HG02571 (cell line): ENCODE measurements around the gene UGT2B11.
"Not testable (repeated sequence)": the region's sequence is repeated elsewhere in the genome, so short reads cannot be mapped to it uniquely, and the experiment has no call there.

Experiments used
- ATAC-seq: cut with Tn5 transposase; IDR thresholded peaks from one replicate; pipeline ENCODE4 v1.9.1; 2021; ENCODE audit warnings: mild to moderate bottlenecking, moderate library complexity; ENCODE audit not compliant: unreplicated experiment

Gene UGT2B11

DNA sequence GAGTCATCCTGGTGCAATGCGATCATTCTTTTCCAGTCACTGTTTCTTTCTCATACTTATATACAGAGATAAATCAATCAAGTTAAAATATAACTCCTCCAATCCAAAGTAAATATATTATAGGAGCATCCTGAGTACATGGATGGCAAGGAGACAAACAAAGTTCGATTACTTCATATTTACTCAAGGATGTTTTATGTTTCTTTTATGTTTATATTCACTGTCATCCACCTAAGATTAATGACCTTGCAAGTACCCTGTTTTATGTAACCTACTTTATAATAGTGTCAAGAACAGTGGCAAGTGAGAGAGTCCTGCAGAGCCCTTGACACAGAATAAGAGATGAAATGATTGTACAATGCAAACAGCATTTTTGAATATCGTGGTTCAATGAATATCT lies at the start of gene UGT2B11:
Gene UGT2B11, minus strand, starts transcription at position 33 of the 400 bp plus-strand sequence. Its CDS starts 26 bp downstream, at position 7.
- no peak for ATAC-seq

DNA sequence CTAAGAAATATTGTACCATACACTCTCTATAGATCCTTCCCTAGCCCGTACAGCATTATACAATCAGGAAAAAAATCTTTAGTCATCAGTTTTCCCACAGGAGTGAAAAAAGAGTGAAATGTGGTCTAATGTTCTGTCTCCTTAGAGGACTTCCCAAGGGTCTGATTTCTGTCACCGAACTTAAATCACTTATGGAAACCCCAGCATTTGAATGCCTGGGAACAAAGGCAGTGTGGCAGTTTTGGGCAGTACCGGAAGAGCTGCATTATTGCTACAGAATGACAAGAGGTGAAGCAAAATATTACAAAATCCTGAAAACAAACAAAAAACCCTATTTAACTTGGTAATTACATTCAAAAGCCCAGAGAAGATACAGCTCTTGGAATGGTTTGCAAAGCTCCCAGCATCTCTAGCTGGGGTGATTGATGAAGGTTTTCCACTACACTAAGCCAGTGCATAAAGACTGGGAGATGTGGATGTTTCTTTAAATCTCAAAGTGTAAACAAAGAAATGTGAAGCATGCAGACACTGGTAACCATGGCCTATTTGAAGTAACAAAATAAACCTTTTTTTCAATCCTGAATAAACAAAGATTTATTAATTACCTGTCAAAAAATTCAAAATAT lies 38.7 kb upstream of the UGT2B11 start:
- not testable (repeated sequence) for ATAC-seq

DNA sequence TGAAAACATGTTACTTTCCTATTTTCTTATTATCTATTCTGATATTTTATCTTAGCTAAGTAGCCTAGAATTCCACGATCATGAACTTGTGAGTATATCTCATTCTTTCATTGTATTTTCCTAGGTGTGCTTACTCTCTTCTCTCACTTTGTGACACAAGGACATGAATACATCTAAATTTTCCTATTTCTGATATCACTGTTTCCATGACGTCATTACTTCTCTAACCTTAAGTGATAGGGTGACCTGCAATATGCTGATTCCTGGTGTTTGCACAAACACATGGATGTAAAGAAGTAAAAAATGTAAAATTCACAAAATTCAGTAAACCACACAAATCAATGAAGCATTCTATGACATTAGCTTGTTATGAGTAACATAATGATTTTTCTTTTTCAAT lies 36.3 kb upstream of the UGT2B11 start:
- not testable (repeated sequence) for ATAC-seq

DNA sequence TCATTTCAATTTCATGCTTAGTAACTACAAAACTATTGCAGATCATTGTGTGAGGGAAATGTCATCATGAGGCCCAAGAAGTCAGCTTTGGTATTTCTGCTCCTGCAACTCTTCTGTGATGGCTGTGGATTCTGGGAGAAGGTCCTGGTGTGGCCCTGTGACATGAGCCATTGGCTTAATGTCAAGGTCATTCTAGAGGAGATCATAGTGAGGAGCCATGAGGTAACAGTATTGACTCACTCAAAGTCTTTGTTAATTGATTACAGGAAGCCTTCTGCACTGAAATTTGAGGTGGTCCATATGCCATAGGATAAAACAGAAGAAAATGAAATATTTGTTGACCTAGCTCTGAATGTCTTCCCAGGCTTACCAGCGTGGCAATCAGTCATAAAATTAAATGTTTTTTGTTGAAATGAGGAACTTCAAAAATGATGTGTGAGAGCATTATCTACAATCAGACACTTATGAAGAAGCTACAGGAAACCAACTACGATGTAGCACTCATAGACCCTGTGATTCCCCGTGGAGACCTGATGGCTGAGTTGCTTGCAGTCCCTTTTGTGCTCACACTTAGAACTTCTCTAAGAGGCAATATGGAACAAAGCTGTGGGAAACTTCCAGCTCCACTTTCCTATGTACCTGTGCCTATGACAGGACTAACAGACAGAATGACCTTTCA lies 28.2 kb upstream of the UGT2B11 start:
- ATAC-seq, result not testable (repeated sequence)

- ATAC-seq, result not testable (repeated sequence)
These were observed 27.2 kb upstream of the UGT2B11 start for GRCh38 chr4:69241746-69242145.

- ATAC-seq, result not testable (repeated sequence)
These were observed 26.2 kb upstream of the UGT2B11 start for GRCh38 chr4:69240787-69241186.

- no peak for ATAC-seq
These were observed 25.1 kb upstream of the UGT2B11 start for GRCh38 chr4:69239557-69240168.

DNA sequence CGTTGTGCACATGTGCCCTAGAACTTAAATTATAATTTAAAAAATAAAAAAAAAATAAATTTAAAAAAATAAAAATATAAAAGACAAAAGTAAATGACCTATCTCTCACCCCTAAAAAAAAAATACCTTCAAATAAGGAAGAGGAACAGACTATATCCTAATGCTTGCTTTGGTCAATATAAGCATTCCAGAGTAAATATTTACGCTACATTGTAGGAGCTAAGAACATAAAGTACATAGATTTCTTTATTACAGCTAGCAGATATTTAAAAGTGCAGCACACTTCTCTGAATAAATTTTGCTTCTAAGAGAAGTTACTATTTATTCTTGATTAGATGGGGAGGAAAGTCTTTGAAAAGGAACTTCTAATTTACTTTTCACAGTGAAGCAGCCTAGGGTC lies 24.5 kb upstream of the UGT2B11 start:
- no peak for ATAC-seq

GRCh38 chr4:69224891-69225290 lies 10.3 kb upstream of the UGT2B11 start:
- no peak for ATAC-seq

DNA sequence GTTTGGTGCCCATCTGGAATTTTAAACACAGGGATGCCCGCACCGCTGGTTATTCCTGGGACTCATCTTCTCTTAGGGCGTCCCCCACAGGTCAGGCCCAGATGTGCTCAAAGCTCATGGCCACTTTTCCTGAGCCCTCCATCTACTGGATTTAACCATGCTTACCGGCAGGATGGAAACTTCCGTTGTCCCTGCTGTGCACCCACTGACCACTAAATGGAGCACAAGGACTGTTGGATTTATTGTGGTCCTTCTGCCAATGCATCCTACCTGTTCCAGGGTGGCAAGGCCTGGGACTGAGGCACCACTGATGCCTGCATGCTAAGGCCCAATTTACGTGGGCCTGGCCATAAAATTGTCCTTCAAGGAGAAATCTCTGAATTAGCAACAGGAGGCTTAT lies 8.7 kb upstream of the UGT2B11 start:
- not testable (repeated sequence) for ATAC-seq

DNA sequence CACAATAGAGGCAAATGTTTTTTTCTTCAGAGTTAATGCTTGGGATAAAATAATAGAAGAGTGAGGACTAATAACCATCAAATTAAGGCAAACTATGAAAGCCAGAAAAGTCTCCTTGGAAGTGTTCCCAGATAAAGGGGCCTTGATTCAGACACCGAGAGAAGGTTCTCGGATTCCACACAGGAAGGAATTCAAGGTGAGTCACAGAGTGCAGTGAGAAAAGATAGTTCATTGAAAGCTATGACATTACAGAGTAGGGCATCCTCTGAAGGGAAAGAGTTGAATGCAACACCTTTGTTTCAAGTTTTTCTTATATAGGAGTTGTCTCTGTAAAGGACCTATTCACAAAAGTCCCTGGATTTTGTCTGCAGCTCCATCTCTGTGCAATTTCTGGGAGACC lies 3.9 kb upstream of the UGT2B11 start:
- ATAC-seq, result not testable (repeated sequence)

DNA sequence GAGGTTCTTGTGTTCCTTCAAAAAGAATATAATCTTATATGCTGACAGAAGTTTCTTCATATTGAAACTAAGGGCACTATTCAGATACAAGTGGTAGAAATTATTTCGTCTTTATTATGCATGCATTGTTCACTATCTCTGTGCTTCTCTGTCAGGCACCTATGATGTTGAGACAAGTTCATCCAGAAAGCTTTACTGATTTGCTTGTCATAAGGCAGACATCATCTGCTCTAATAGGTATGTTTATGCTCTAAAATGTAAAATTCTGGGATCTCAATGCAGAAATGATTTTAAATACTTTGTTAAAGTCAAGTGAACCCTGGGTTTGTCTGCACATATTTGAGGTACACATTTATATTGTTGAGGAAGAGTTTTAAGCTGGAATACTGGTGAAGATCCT lies 3.6 kb downstream of the UGT2B11 start:
- ATAC-seq, result no peak

- not testable (repeated sequence) for ATAC-seq
These were observed 16.0 kb downstream of the UGT2B11 start for GRCh38 chr4:69198506-69198905.

GRCh38 chr4:69196209-69196965 lies 18.2 kb downstream of the UGT2B11 start:
- no peak for ATAC-seq

GRCh38 chr4:69194166-69194565 lies 20.4 kb downstream of the UGT2B11 start:
- no peak for ATAC-seq

GRCh38 chr4:69191905-69192304 lies 22.6 kb downstream of the UGT2B11 start:
- not testable (repeated sequence) for ATAC-seq

DNA sequence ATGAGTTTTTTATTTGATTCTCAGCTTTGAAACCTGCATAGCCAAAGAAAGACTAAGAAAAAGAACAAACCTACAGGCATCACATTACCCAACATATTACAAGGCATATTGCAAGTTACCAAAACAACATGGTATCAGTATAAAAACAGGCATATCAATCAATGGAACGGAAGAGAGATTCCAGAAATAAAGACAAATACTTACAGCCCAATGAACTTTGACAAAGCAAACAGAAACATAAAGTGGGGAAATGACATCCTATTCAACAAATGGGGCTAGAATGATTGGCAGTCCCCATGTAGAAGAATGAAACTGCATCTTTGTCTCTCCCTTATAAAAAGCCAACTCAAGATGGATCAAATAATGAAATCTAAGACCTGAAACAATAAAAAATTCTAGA lies 23.9 kb downstream of the UGT2B11 start:
- not testable (repeated sequence) for ATAC-seq

DNA sequence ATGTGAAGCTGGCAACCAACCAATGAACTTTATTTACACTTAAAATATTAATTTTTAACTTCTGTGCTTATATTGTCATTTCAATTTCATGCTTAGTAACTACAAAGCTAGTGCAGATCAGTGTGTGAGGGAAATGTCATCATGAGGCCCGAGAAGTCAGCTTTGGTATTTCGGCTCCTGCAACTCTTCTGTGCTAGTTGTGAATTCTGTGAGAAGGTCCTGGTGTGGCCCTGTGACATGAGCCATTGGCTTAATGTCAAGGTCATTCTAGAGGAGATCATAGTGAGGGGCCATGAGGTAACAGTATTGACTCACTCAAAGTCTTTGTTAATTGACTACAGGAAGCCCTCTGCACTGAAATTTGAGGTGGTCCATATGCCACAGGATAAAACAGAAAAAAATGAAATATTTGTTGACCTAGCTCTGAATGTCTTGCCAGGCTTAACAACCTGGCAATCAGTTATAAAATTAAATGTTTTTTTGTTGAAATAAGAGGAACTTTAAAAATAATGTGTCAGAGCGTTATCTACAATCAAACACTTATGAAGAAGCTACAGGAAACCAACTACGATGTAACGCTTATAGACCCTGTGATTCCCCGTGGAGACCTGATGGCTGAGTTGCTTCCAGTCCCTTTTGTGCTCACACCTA lies 32.9 kb downstream of the UGT2B11 start:
- ATAC-seq, result not testable (repeated sequence)

GRCh38 chr4:69179817-69180216 lies 34.7 kb downstream of the UGT2B11 start:
- ATAC-seq, result not testable (repeated sequence)

DNA sequence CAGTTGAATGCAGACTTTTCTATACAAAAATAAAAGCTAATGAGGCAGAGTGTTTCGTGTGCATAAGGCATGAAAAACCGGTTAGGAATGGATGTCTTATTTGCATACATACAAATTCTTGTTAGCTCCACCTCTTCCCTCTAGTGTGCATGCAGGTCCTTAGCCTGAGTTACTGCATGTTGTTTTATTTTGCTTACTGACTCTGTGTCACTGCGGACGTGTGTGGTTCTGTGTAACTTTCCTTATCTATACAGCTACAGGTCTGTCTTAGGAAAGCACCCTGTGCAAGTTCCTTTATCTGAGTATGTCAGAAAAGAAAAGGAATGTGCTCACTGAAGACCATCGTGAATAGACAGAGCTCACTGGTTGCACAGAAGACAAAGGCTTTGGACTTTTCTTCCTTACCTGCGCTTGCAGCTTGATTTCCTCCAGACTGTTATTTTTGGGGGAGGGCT lies 35.8 kb downstream of the UGT2B11 start:
- ATAC-seq, result not testable (repeated sequence)
